Upper lobe of left lung (tissue), 4 donors: ENCODE results near the gene GRID1.

ENCODE experiments used
- POLR2A ChIP-seq, 4 donors: fragments of 450-650 bp; IDR thresholded peaks; one replicate each; pipeline ENCODE4 v1.5.1; 2016 to 2017; ENCODE audit warnings: antibody characterized with exemption in 4 of 4, mild to moderate bottlenecking in 2 of 4
- TF ChIP-seq, protein P1 (sequence below), 6 experiments: fragments of 450-650 bp in 4 of 6; fragments of 200-600 bp in 2 of 6; sonication (generic) in 2 of 6; IDR thresholded peaks; one replicate each; pipeline ENCODE4 v1.5.1; 2016 to 2019; ENCODE audit warnings: antibody characterized with exemption in 6 of 6

DNA sequence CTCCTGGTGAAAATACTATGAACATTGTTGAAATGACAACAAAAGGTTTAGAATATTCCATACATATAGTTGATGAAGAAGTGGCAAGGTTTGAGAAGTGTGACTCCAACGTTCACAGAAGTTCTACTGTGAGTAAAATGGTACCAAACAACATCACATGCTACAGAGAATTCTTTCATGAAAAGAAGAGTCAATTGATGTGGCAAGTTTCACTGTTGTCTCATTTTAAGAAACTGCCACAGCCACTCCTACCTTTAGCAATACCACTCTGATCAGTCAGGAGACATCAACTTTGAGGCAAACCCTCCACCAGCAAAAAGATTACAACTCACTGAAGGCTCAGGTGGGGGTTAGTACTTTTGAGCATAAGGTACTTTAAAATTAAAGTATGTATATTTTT, 693.3 kb downstream of the GRID1 start:
- TF ChIP-seq, protein P1, sequence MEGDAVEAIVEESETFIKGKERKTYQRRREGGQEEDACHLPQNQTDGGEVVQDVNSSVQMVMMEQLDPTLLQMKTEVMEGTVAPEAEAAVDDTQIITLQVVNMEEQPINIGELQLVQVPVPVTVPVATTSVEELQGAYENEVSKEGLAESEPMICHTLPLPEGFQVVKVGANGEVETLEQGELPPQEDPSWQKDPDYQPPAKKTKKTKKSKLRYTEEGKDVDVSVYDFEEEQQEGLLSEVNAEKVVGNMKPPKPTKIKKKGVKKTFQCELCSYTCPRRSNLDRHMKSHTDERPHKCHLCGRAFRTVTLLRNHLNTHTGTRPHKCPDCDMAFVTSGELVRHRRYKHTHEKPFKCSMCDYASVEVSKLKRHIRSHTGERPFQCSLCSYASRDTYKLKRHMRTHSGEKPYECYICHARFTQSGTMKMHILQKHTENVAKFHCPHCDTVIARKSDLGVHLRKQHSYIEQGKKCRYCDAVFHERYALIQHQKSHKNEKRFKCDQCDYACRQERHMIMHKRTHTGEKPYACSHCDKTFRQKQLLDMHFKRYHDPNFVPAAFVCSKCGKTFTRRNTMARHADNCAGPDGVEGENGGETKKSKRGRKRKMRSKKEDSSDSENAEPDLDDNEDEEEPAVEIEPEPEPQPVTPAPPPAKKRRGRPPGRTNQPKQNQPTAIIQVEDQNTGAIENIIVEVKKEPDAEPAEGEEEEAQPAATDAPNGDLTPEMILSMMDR (IDR thresholded peaks at IDR 0.05) = no peak
- TF ChIP-seq POLR2A (IDR thresholded peaks at IDR 0.05) = no peak
